ENCODE results near the gene DACT3.

Gene DACT3

GRCh38 chr19:46598372-46598917 is 62.5 kb downstream of the DACT3 start:
- DNase-seq (ENCODE audit: low spot score), result no peak

Measured in activated CD4-positive, alpha-beta T cell treated with anti-CD3 and anti-CD28 coated beads, Interleukin-2, Interleukin-4, amounts not matched to agents 100 ng/mL and 50 ng/mL, durations not matched to agents 16 hours and 8 hours (primary cell).